GM19452 (cell line): ENCODE measurements around the gene CADM1.
"Not testable (repeated sequence)": the region's sequence is repeated elsewhere in the genome, so short reads cannot be mapped to it uniquely, and the experiment has no call there.

Experiments
- ATAC-seq: cut with Tn5 transposase; IDR thresholded peaks from one replicate; pipeline ENCODE4 v1.9.1; 2021; ENCODE audit not compliant: unreplicated experiment

CADM1 gene

GRCh38 chr11:115477410-115477809 is 26.8 kb downstream of the CADM1 start:
- no peak for ATAC-seq

DNA sequence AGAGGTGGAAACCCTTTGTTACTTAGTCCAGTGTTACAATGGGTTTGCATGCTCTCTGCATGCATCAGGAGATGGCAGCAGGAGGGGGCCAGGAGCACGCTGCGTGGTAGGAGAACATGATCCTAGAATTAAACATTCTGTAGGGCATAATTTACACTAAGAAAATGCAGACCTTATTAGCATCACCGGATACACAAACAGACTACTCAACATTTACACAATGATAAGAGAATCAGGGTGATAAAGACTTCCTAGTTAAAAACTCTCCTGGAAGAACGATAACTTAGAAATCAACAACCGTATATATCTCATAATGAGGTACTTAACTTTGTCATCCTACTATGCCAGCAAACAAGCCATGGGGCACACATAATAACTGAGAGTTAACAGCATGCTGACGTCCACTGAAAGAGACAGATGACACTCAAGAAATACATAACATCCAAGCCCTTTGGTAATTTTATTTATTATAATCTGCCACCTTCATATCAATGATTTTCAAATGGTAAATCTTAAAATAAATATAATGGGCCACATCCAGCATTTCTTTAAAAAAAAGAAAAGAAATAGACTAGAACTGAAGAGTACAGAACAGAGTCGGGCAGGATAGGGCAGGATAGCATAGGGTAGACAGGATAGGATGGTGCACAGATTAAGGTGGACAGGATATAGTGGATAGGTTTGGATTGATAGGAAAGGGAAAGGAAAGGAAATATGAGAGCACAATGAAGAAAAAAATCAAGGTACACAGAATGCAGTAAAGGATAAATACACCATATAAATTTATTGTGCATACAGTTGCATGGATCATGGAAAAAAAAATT is 27.5 kb downstream of the CADM1 start:
- ATAC-seq: no peak

GRCh38 chr11:115475564-115475963 is 28.7 kb downstream of the CADM1 start:
- ATAC-seq: no peak

DNA sequence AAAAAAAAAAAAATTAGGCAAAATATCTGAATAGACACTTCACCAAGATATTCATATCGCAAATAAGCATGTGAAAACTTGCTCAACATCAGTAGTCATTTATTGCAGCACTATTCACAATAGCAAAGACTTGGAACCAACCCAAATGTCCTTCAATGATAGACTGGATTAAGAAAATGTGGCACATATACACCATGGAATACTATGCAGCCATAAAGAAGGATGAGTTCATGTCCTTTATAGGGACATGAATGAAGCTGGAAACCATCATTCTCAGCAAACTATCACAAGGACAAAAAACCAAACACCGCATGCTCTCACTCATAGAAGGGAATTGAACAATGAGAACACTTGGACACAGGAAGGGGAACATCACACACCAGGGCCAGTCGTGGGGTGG is 29.9 kb downstream of the CADM1 start:
- not testable (repeated sequence) for ATAC-seq

- ATAC-seq: no peak
Observed at GRCh38 chr11:115473167-115473566, 31.0 kb downstream of the CADM1 start.

DNA sequence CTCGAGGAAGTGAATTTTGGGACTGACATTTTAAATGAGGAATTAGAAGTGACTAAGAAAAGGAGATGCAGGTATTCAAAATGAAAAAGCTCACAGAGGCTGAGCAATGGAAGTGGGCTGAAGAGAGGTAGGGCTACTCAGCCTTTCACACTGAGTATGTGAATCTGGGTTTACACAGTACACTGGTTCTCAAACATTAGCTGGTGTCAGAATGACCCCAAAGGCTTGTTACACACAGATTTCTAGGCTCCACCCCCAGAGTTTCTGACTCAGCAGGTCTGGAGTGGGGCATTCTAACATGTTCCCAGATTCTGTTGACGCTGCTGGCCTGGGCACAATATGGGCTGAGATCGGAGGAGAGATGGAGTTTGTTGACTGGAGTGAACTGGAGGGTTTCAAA is 32.8 kb downstream of the CADM1 start:
- no peak for ATAC-seq

DNA sequence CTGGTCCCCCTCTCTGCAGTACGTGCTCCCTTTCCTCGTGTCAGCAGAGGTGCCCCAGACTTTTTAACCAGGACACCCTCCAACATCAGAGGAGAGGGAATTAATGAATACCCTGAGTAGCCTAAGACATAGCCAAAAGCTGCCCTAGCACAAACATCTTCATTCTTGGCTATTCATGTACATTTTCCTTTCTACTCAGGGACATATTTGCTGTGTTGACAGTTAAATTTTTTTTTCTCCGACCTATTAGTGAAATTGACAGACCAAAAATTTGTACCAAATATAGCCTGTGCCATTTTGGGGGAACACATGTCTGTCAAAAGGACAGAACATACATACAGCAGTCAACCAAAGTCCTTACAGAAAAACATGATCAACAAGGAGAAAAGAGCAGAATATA is 33.3 kb downstream of the CADM1 start:
- no peak for ATAC-seq

- ATAC-seq: no peak
Observed at GRCh38 chr11:115469361-115469760, 34.9 kb downstream of the CADM1 start.

DNA sequence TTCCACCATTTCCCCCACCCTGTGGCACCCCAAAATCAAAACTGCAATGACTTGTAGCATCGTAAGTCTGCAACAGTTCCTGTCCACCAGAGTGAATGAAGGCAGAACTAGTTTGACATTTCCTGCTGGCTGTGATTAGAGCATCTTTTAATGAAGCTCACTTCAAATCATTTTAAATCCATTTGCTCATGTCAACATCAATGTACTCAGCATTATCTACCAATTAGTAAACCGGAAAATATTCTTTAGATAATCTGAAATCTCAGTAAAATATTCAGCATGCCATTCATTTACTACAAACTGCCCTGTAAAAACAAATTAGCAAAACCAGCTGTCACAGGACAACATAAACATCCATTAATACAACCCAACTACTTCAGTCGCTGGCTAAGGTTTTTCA is 38.1 kb downstream of the CADM1 start:
- ATAC-seq: no peak

GRCh38 chr11:115464269-115464668 is 39.9 kb downstream of the CADM1 start:
- no peak for ATAC-seq

GRCh38 chr11:115463606-115464005 is 40.6 kb downstream of the CADM1 start:
- ATAC-seq: no peak

- no peak for ATAC-seq
Observed at GRCh38 chr11:115462757-115463156, 41.5 kb downstream of the CADM1 start.

DNA sequence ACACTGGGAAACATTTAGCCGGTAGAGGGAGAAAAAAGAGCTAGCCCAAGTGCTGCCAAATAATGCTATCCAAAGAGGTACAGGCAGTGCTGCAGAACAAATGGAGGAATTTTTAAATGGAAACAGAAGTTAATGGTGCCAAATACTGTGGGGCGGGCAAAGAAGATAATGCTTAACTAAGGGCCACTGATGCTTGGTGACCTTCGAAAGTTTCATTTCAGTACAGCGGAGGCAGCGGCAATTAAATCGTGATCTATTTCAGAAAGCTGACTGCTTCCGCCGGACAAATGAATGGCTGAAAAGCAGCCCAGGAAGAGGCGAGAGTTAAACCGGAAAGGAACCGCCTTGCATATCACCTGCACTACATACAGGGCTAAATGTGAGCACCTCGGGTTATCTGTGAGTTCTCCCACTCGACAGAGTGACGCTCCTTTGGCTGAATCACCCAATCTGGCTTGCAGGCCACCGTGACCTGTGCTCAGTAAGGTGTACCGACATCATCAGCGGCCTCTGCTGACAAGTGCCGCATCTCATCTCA is 42.1 kb downstream of the CADM1 start:
- no peak for ATAC-seq

- no peak for ATAC-seq
Observed at GRCh38 chr11:115460512-115460911, 43.7 kb downstream of the CADM1 start.

DNA sequence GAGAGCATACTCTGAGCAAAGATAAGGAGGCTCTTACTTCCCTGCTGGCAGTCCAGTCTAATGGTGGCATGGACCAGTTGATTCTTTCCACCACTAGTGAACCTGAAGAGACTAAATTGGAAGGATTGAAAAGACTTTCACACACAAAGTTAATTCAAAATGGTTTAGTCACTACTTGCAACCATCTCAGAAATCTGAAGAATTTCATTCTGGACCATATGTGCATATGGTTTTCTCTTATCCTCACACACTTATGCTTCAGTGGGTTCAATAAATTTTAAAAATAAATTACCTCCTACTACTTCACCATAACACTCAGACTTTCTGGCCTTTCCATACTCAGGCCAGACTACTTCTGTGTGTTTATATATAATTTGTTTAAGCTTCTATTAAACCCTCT is 44.7 kb downstream of the CADM1 start:
- no peak for ATAC-seq

DNA sequence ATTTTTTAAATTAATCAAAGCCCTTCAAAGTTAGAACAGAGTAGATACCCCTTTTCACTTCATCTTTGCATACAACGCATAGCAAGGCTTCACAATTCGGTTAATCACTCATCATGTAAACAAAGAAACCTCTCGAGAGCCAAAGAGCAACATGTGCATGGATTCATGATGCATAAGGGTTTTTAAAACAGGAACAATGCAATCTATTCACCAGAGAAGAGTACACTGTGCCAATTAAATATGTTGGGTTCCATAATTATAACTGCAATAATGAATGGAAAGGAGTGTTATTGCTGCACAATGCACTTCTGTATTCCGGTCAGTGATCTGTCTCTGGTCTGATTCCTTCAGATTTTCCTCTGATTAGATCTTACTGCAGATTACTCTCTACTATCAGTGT is 45.3 kb downstream of the CADM1 start:
- ATAC-seq: no peak

GRCh38 chr11:115456019-115456418 is 48.2 kb downstream of the CADM1 start:
- ATAC-seq: no peak

- no peak for ATAC-seq
Observed at GRCh38 chr11:115455613-115456012, 48.6 kb downstream of the CADM1 start.

- no peak for ATAC-seq
Observed at GRCh38 chr11:115454525-115454924, 49.7 kb downstream of the CADM1 start.

DNA sequence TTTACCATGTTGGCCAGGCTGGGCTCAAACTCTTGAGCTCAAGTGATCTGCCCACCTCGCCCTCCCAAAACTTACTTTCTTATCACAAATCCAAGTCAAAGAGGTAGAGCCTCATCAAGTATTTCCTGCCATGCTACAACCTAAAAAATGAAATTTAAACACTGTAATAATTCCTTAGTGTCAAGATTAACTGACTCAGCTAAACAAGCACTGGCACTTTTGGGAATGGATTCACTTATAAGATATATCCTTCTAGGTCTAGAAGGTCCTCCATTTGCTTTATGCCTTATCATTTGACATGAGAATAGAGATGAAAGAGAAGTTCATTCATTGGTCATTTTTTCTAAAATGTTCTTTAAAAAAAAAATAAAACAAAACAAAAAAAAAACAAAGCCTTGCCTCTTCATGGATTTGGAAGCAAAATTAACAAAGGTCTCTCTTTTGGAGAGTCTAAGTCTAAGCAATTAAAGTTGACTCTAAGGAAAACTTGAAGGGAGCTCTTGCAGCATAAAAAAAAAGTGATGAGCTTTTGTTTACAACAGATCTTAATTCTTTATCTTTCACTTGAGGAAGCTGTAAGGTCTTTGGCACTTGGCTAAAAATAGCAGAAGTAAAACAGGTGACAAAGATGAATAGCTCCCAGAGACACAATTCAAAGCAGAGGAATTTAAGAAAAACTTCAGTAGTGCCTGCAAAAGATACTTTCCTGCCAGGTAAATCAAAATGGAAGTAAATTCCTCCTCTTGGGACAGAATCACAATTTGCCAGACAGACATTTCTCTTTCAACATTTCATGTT is 50.3 kb downstream of the CADM1 start:
- no peak for ATAC-seq

- ATAC-seq: no peak
Observed at GRCh38 chr11:115452241-115452640, 52.0 kb downstream of the CADM1 start.

- ATAC-seq: no peak
Observed at GRCh38 chr11:115450519-115450918, 53.7 kb downstream of the CADM1 start.
